ENCODE results near the gene ZFP36L1.
A peak's percentile ranks its signal among the peaks of the same experiment; 100 is the strongest.

Gene ZFP36L1

GRCh38 chr14:68761391-68761790, 31.5 kb downstream of the ZFP36L1 start:
- no peak for DNase-seq

DNA sequence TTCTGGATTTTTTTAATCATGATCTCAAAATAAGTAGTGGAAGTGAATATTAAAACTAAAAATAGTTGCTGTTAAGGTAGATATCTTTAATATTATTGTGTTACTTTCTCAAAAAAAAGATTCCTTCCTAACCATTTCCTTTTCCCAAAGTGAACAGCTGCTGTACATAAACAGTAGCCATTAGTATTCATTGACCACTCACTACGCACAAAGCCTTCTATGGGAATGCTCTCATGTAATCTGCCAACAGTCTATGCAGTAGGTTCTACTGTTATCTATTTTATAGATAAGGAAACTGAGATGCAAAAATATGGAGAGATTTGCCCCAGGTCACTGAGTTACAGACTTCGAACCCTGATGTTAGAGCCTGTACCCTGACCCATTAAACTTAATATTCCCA, 32.1 kb downstream of the ZFP36L1 start:
- DNase-seq: no peak

DNA sequence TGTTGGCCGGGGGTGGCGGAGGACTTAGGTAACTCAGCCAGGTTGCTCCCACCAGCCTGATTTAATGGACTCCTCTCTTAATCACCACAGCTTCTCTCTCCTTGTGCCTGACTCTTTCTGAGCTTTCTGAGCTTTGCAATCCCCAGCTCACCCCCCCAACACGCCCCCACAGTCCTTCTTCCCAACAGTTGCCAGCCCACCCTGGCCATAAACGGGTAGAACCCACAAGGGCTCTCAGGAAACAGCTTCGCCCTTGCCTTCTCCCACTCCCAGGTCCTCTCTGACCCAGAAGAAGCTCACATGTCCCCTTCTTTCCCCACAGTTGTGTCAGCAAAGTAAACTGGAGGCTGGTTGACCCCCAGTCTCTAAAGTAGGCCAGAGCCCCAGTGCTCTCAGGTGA, 32.9 kb downstream of the ZFP36L1 start:
- no peak for DNase-seq

DNA sequence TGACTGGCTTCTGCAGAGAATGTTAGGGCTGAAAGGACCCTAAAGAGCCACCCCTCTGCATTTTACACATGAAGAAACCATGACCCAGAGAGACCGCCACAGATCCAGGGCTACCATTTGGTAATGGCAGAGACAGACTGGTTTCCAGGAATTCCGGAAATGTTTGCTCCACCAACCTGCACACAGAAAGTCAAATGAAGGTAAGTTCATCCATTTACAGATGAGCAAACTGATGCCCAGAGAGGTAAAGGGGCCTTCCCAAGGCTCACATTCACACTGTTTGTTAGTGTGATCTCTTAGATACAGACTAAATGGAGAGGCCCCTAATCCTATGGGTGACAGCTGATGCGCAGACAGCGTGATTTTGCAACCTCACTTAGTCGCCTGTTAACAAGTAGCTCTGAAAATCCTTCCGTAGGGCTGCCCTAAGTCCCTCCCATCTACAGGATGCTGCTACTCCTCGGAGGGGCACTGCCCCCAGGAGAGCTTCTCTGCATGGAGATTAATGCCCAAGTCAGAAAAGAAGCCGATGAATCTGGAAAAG, 33.8 kb downstream of the ZFP36L1 start:
- DNase-seq: no peak

DNA sequence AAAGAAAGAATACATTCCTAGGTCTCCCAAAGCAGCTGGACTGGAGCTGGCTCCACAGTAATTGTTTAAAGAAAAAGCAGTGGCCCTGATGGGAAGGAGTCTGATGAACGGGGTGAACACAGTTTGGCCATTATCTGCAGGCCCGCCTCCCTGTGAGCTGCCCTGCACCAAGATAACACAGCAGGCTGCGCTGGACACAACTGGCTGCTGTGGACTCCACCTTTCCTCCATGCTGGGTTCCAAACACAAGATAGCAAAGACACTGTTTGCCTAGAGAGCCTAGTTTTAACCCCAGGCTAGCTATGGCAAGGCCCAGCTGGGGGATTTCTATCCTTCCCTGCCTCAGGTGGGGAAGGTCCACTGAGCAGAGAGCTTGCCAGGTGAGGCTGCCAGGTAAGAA, 34.6 kb downstream of the ZFP36L1 start:
- peak; percentile 50 for DNase-seq

GRCh38 chr14:68757618-68758081, 35.2 kb downstream of the ZFP36L1 start:
- peak; percentile 89 for DNase-seq

DNA sequence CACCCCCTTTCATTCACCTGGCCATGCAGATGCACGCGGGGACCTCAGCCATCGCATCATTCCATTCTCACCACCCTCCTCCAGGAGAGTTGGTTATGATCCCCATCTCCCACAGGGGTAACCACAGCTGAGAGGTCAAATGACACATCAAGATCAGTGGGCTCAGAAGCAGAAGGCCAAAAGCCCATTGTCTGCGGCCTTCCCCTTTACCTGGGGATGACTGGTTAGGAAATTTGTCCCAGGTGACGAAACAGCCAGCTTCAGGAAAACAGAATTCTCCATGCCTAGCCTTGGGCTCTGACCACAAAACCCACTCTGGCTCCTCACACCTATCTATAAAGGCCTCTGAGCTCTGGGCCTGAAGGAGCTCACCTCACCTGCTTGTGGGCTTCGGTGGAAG, 36.1 kb downstream of the ZFP36L1 start:
- no peak for DNase-seq

DNA sequence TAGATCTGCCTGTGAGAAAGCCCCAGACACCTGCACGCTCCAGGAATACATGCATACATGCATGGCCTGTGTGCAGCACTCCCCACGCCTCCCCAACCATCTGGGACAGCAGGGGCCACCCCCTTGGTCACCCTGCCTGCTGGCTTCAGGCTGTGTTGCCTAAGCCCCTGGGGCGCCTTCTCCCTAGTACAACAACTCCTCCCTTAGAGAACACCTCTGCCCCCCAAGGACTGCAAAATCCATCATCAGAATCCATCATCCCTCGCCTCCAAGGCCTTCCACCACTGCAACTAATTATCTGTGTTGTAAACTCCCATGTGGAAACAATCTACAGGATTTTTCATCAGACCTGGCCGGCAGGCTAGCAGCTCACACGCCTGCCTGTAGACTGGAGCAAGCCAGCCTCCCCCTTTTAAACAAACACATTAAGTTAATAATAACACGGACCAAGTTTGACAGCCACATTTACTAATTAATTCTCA, 36.8 kb downstream of the ZFP36L1 start:
- DNase-seq: no peak

DNA sequence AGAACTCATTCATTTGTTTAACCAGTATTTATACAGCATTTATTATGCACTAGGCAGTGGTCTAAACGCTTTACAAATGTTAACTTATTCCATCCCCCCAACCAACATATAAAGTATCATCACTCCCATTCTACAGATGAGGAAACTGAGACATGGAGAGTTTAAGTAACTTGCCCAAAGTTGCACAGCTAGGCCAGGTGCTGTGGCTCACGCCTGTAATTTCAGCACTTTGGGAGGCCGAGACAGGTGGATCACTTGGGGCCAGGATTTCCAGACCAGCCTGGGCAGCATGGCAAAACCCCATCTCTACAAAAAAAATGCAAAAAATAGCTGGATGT, 37.9 kb downstream of the ZFP36L1 start:
- DNase-seq: no peak

DNA sequence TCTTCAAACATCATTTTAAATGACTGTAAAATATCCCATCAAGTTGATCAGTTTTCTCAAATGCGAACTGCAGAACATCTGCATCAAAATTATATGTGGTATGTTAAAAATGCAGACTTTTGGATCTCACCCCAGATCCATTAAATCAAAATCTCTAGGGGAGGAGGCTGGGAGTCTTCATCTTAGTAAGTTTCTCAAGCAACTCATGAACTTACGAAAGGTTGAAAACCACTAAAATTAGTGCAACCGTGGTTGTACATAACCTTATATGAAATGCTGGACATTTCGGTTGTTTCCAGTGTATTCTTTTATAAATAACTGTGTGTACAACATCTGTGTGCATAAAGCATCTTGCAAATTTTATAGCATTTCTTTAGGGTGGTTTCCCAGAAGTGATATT, 39.2 kb downstream of the ZFP36L1 start:
- DNase-seq: no peak

DNA sequence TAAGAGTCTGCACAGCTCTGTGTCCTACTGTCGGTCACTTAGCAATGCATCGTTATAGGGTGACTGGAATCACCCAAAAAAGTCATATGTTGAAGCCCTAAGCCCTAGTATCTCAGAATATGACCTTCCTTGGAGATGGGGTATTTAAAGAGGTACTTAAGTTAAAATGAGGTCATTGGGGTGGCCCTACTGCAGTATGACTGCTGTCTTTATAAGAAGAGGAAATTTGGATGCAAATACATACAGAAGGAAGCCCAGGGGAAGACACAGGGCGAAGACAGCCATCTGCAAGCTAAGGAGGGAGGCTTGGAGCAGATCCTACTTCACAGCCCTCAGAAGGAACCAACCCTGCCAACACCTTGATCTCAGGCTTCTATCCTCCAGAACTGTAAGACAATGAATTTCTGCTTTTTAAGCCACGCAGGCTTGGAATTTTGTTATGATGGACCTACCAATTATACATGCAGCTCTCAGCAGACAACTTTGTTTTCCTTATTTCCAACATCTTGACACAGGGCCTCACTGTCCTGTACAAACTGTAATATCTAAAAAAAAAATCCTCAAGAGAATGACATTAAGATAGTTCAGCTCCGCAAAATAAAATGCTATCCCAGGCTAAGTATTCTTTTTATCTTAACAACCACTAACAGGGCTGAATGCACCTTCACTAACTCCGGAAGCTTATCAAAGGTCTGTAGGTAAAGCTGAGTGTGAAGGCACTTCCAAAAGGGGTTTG, 40.4 kb downstream of the ZFP36L1 start:
- DNase-seq: no peak

DNA sequence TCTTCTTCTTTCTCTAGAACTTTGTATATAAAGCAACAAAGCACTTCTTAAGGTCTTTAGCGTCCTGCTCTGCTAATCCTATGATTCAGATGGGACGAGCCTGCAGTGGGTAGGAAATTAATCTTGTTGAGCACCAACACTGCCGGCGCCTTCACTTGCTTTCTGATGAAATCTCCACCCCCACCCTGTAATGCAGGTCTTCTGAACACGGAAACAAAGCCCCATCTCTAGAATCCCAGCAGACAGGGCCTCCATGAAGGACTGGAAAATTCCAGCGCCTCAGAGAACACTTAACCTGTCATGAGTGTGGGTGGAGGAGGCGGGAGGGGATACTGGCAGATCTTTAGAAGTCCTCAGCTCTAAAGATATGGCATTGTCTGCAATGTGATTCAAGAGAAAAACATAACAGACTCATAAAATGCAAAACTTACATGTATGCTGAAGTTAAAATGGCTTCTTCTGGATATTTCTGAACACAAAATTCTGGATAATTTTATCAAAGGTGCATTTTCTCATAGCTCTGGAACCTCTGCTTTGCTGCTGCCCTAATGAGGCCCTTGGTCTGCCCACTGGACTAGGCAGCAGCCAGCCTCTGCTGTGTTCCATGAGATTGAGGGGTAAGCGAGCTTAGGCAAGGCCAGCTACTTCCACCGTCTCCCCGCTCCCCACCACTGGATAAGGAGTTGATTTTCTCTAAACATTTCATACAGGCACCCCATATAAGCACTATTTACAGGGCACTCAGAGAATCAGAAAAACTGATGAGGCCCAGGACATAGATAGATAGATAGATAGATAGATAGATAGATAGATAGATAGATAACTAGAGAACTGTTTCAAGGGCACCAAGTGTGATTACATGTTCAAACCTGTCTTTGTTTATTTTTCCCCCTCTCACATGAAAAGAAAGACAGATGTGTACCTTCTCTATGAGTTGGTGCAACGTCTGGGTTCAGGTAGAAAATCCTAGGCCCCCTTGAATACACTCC, 43.1 kb downstream of the ZFP36L1 start:
- DNase-seq: no peak

DNA sequence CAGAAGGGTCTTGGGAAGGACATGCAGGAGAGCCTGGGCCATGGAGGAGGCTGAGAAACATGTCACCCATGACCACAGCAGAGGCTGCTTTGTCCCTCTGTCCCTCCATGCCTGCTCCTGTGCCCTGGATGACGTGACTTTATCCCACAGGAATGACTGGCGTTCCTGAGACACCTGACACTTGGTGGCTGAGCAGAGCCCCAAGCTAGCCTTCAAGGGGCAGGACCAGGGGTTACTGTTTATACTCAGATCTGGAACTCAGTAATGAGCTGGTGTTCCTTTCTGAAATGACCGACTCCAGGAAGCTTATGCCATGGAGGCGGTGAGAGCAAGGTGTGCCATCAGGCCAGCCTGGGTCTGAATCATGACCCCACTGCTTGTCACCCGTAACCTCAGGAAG, 44.2 kb downstream of the ZFP36L1 start:
- no peak for DNase-seq

DNA sequence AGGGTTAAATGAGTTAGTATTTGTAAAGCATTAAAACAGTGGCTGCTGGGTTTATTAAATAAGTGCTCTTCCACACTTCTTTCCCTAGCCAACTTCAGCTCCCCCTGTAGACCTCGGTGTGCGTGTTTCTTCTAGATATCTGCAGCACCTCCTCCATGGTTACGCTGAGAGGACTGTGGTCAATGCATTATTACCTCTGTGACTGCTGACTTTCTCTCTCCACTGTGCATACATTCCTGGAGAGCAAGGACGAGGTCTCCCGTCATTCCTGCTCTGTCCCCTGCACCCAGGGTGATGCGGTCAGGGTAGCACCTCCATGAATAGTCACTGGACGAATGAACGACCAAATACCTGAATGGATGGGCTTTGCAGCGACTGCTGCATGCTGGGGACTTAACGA, 44.6 kb downstream of the ZFP36L1 start:
- no peak for DNase-seq

- no peak for DNase-seq
Measured at GRCh38 chr14:68747393-68747792, 45.5 kb downstream of the ZFP36L1 start.

- no peak for DNase-seq
Measured at GRCh38 chr14:68744613-68745012, 48.3 kb downstream of the ZFP36L1 start.

DNA sequence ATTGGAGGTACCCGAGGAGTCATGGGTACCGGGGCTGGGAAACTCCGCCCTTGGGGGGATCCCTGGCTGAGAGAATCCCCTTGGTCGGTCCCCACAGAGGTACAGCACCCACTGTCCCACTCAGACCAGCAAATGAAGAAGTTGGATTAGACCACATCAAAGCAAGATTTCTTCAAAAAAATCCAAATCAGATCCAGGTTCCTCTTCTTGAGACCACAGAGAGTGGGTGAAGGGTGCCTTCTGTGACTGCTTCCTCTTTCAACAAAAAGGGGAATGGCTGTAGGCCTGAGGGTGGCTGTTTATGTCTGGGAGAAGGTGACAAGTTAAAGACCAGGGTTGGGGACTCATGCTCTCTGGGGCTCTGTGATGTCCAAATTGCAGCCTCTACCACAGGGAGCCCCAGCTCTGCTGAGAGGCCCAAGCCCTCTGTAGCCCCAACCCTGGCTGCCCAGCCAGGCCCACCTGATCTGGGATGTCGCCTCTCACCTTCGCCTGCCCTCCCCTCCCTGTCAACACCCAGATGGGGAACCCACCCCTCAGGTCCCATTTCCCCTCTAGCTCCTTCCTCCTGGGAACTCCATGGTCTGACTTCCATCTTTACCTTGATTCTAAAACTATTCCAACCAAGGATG, 50.9 kb downstream of the ZFP36L1 start:
- DNase-seq: peak; percentile 91

DNA sequence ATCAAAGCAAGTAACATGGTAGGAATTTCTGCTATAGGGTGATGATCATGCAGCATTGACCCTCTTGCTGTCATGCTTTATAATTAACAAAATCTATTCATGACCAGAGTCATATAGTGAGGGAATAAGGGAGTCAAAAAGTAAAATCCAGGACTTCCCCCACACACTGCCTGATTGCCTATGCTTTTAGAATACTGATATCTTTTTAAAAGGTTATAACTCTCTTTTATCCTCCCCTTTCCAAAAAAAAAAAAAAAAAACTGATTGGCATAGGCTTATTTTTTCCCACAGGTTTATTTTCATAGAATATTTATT, 51.4 kb downstream of the ZFP36L1 start:
- DNase-seq: no peak

GRCh38 chr14:68740788-68741476, 51.9 kb downstream of the ZFP36L1 start:
- DNase-seq: no peak

- DNase-seq: no peak
Measured at GRCh38 chr14:68739701-68740100, 53.2 kb downstream of the ZFP36L1 start.

DNA sequence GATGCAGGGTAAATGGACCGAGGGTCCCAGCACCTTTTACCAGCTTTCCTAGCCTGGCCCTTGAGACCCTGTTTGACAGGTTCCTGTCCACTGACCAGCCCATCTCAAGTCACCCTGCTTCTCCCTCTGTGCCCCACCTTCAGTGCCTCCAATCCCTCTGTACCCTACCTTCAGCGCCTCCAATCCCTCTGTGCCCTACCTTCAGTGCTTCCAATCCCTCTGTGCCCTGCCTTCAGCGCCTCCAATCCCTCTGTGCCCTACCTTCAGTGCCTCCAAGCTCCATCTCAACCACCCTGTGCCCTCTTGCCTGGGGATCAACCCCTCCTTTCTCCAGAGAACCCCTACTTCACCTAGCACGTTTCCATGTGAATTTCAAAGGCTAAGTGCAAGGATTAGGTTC, 54.3 kb downstream of the ZFP36L1 start:
- no peak for DNase-seq

Measured in hematopoietic multipotent progenitor cell treated with erythropoietin and hydrocortisone succinate and interleukin-3 and kit ligand, for 4 days (in vitro differentiated cells).